OCI-LY3 (cell line): ENCODE results near the gene NR2F1-AS1.

Experiments used
- H2AFZ ChIP-seq: fragments of 200-600, 300-600 bp; shearing (Covaris generic); 2 replicates; pipeline ENCODE4 v1.6.0; 2014; ENCODE audit warnings: antibody characterized with exemption, low read depth, low read length
- H3K27ac ChIP-seq: fragments of 200-600, 300-600 bp; sonication (generic); 2 replicates; pipeline ENCODE4 v1.5.1; 2014; ENCODE audit warnings: mild to moderate bottlenecking, low read length, moderate library complexity, mixed read lengths
- H3K27me3 ChIP-seq: fragments of 200-600, 300-600 bp; sonication (generic); 2 replicates; pipeline ENCODE4 v1.6.1; 2014; ENCODE audit warnings: low read depth, low read length, mixed read lengths
- H3K36me3 ChIP-seq: fragments of 200-600, 300-600 bp; sonication (generic); replicated peaks from 2 replicates; pipeline ENCODE3; 2014; ENCODE audit warnings: low read depth, low read length, mixed read lengths
- H3K4me1 ChIP-seq: fragments of 300-600, 200-600 bp; sonication (generic); 2 replicates; pipeline ENCODE4 v1.6.1; 2014; ENCODE audit warnings: low read length, mixed read lengths
- H3K4me2 ChIP-seq: fragments of 200-600, 300-600 bp; sonication (generic); 2 replicates; pipeline ENCODE4 v1.6.1; 2014; ENCODE audit warnings: low read length, mixed read lengths
- H3K4me3 ChIP-seq: fragments of 300-600, 200-600 bp; sonication (generic); 2 replicates; pipeline ENCODE4 v1.5.1; 2014; ENCODE audit warnings: antibody characterized with exemption, mild to moderate bottlenecking, low read length, moderate library complexity
- H3K79me2 ChIP-seq: fragments of 300-600, 200-600 bp; shearing (Covaris generic); 2 replicates; pipeline ENCODE4 v1.6.1; 2014; ENCODE audit warnings: mild to moderate bottlenecking, low read length, mixed read lengths
- H3K9ac ChIP-seq: fragments of 300-600, 200-600 bp; shearing (Covaris generic); 2 replicates; pipeline ENCODE4 v1.6.0; 2014; ENCODE audit warnings: mild to moderate bottlenecking, low read length, moderate library complexity
- H3K9me3 ChIP-seq: fragments of 200-600, 300-600 bp; shearing (Covaris generic); 2 replicates; pipeline ENCODE4 v1.6.1; 2014; ENCODE audit warnings: low read length, mixed read lengths; ENCODE audit not compliant: insufficient read depth
- H4K20me1 ChIP-seq: fragments of 200-600, 300-600 bp; sonication (generic); 2 replicates; pipeline ENCODE4 v1.6.1; 2016; ENCODE audit warnings: low read length, mixed read lengths; ENCODE audit not compliant: insufficient read depth
- CTCF ChIP-seq: fragments of 200-600, 300-600 bp; sonication (generic); IDR thresholded peaks from 2 replicates; pipeline ENCODE4 v1.5.1; 2014; ENCODE audit warnings: antibody characterized with exemption, low read length, low read depth
- EZH2phosphoT487 ChIP-seq: fragments of 200-600 bp; shearing (Covaris generic); IDR thresholded peaks from 2 replicates; pipeline ENCODE4 v1.6.1; 2018; ENCODE audit warnings: antibody characterized with exemption, mixed run types, low read depth

NR2F1-AS1 gene

GRCh38 chr5:93572101-93572607, 8.9 kb downstream of the NR2F1-AS1 start:
- no peak overlapping the region for H2AFZ ChIP-seq
- TF ChIP-seq CTCF (no peak), EZH2phosphoT487 (no peak)
- no peaks in the 10 kb centered on the region for H3K9me3 ChIP-seq
- H3K4me3 ChIP-seq = no peak overlapping the region
- no peak overlapping the region for H3K27ac ChIP-seq
- no peak overlapping the region for H3K9ac ChIP-seq
- H3K27me3 ChIP-seq = no peaks in the 10 kb centered on the region
- H3K4me2 ChIP-seq = no peak overlapping the region
- no peaks in the 10 kb centered on the region for H4K20me1 ChIP-seq
- no peaks in the 10 kb centered on the region for H3K79me2 ChIP-seq
- H3K4me1 ChIP-seq = no peaks in the 10 kb centered on the region
- H3K36me3 ChIP-seq = no peaks in the 10 kb centered on the region

- TF ChIP-seq CTCF (no peak), EZH2phosphoT487 (no peak)
- no peaks in the 10 kb centered on the region for H3K4me1 ChIP-seq
- H2AFZ ChIP-seq = no peak overlapping the region
- no peaks in the 10 kb centered on the region for H3K36me3 ChIP-seq
- H3K27ac ChIP-seq = no peak overlapping the region
- no peaks in the 10 kb centered on the region for H3K27me3 ChIP-seq
- no peak overlapping the region for H3K4me2 ChIP-seq
- no peak overlapping the region for H3K9ac ChIP-seq
- H3K79me2 ChIP-seq = no peaks in the 10 kb centered on the region
- no peaks in the 10 kb centered on the region for H4K20me1 ChIP-seq
- no peak overlapping the region for H3K4me3 ChIP-seq
- no peaks in the 10 kb centered on the region for H3K9me3 ChIP-seq
Measured at GRCh38 chr5:93571114-93571949, 9.7 kb downstream of the NR2F1-AS1 start.

GRCh38 chr5:93570294-93571113, 10.5 kb downstream of the NR2F1-AS1 start:
- no peak for TF ChIP-seq EZH2phosphoT487
- no peaks in the 10 kb centered on the region for H3K27me3 ChIP-seq
- H3K79me2 ChIP-seq = no peaks in the 10 kb centered on the region
- H3K27ac ChIP-seq = no peak overlapping the region
- no peak overlapping the region for H3K4me2 ChIP-seq
- no peak overlapping the region for H3K4me3 ChIP-seq
- no peak overlapping the region for H2AFZ ChIP-seq
- no peaks in the 10 kb centered on the region for H3K9me3 ChIP-seq
- H4K20me1 ChIP-seq = no peaks in the 10 kb centered on the region
- H3K9ac ChIP-seq = no peak overlapping the region
- H3K4me1 ChIP-seq = 0 out of 2 replicates have a peak, but pooled peaks cover 5% of the 10 kb centered on the region
- H3K36me3 ChIP-seq = no peaks in the 10 kb centered on the region

- Histone ChIP-seq H2AFZ (no peak overlapping the region), H3K4me1 (peaks cover 12% of the 10 kb centered on the region), H3K4me2 (no peak overlapping the region), H3K27ac (no peak overlapping the region), H3K4me3 (no peak overlapping the region), H4K20me1 (no peaks in the 10 kb centered on the region), H3K9ac (no peak overlapping the region), H3K36me3 (no peaks in the 10 kb centered on the region), H3K9me3 (no peaks in the 10 kb centered on the region), H3K27me3 (no peaks in the 10 kb centered on the region), H3K79me2 (no peaks in the 10 kb centered on the region)
- TF ChIP-seq EZH2phosphoT487 = no peak
- TF ChIP-seq CTCF = no peak
Measured at GRCh38 chr5:93569300-93570160, 11.5 kb downstream of the NR2F1-AS1 start.
